Breast epithelium (tissue), 4 donors: Measurements from ENCODE around the gene TIAM1. TPM values are rescaled to one million over a fixed set of nuclear protein-coding genes. Genes with fewer than 3 reads are reported as not detected.

Source experiments
- DNase-seq, 2 donors: peaks; one replicate each; pipeline ENCODE4 v3.0.0-alpha.2; 2019; ENCODE audit warnings: low spot score in 2 of 2
- H3K27ac ChIP-seq, 2 donors: fragments of 200-600 bp; sonication (generic) in 1 of 2; one replicate each; pipeline ENCODE4 v1.5.1; 2016 to 2019; ENCODE audit warnings: mild to moderate bottlenecking in 1 of 2
- H3K27me3 ChIP-seq, 2 donors: fragments of 200-600 bp; sonication (generic) in 1 of 2; one replicate each; pipeline versions ENCODE4 v1.5.1 to v1.6.0; 2017 to 2019; ENCODE audit warnings: control low read depth in 1 of 2, mild to moderate bottlenecking in 1 of 2
- H3K36me3 ChIP-seq: fragments of 200-600 bp; one replicate; pipeline ENCODE4 v1.5.1; 2019
- H3K4me1 ChIP-seq, 2 donors: fragments of 200-600 bp; sonication (generic); one replicate each; pipeline ENCODE4 v1.5.1; 2016 to 2019; ENCODE audit warnings: control low read depth in 1 of 2
- H3K4me3 ChIP-seq, 3 donors: fragments of 200-600 bp; sonication (generic); 1 replicate in 2 of 3; 2 replicates in 1 of 3; pipeline ENCODE4 v1.5.1; 2016 to 2019; ENCODE audit warnings: mild to moderate bottlenecking in 3 of 3, moderate library complexity in 2 of 3
- H3K9me3 ChIP-seq, 2 donors: fragments of 200-600 bp; sonication (generic) in 1 of 2; one replicate each; pipeline ENCODE4 v1.5.1; 2016 to 2019; ENCODE audit warnings: control low read depth in 1 of 2
- POLR2A ChIP-seq: fragments of 450-650 bp; IDR thresholded peaks from one replicate; pipeline ENCODE4 v1.6.1; 2016; ENCODE audit warnings: antibody characterized with exemption, mild to moderate bottlenecking, moderate library complexity
- POLR2AphosphoS5 ChIP-seq, 3 donors: sonication (generic); formaldehyde crosslinking; IDR thresholded peaks; one replicate each; pipeline ENCODE4 v1.6.1; 2017; ENCODE audit warnings: antibody characterized with exemption in 3 of 3
- intact Hi-C: fragments of 100-400 bp; cut with DNase I; formaldehyde crosslinking; loops from one replicate; pipeline ENCODE4 v1.15.1; 2023; ENCODE audit warnings: low total_unique reads
- total RNA-seq, 3 donors: library from RNA; depleted of rRNA; stranded (reverse); fragments of >200 nt; gene quantifications; one replicate each; pipeline ENCODE4 v1.1.0, GENCODE V29; 2016
- TF ChIP-seq, protein P1 (sequence below), 3 donors: fragments of 450-650 bp; IDR thresholded peaks; one replicate each; pipeline ENCODE4 v1.5.1; 2016 to 2017; ENCODE audit warnings: antibody characterized with exemption in 3 of 3, mild to moderate bottlenecking in 3 of 3, moderate library complexity in 3 of 3

The TIAM1 gene
- total RNA-seq, 3 donors from 2014 or later: 10.6 to 17.7 (median 11.8) TPM

DNA sequence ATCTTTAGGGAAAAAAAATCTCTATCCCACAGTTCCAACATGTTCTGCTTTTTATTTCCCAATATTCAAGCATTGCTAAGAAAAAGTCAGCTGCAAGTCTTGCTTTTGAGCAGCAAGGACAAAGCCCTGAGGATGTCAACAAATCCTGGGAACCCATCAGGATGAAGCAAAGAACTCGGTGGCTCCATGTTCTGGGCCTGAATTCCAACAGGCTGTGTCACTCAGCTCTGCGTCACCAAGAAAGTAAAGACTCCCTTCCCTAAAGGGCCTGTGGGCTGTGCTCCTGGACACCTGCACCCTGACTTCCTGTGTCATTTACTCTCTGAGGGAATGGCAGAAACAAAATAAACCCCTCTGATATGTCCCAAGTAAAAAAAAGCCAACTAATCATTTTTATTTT, 95.5 kb downstream of the TIAM1 start:
- intact Hi-C loops: no loop called here
- Histone ChIP-seq H3K9me3 (peaks cover 8 to 9% of the 10 kb centered on the region in 2 donors), H3K4me1 (no peaks in the 10 kb centered on the region)

DNA sequence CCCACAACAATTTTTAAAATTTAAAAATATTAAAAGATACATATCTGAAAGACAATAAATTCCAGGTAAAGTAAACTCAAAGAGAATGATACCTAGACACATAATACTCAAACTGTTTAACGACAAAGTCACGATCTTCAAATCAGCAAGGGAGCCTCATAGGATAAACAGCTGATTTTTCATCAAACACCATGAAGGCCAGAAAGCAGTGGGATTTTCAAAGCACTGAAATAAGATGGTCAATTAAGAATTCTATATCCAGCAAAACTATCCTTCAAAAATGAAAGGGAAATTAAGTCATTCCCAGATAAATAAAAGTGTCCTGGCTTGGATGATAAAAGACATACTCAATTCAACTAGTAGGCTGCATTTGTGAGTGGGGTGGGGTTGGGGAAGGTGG, 100.5 kb downstream of the TIAM1 start:
- no peak for TF ChIP-seq POLR2A
- no peak for TF ChIP-seq POLR2AphosphoS5 (IDR thresholded peaks at IDR 0.05)
- TF ChIP-seq, protein P1, sequence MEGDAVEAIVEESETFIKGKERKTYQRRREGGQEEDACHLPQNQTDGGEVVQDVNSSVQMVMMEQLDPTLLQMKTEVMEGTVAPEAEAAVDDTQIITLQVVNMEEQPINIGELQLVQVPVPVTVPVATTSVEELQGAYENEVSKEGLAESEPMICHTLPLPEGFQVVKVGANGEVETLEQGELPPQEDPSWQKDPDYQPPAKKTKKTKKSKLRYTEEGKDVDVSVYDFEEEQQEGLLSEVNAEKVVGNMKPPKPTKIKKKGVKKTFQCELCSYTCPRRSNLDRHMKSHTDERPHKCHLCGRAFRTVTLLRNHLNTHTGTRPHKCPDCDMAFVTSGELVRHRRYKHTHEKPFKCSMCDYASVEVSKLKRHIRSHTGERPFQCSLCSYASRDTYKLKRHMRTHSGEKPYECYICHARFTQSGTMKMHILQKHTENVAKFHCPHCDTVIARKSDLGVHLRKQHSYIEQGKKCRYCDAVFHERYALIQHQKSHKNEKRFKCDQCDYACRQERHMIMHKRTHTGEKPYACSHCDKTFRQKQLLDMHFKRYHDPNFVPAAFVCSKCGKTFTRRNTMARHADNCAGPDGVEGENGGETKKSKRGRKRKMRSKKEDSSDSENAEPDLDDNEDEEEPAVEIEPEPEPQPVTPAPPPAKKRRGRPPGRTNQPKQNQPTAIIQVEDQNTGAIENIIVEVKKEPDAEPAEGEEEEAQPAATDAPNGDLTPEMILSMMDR (IDR thresholded peaks at IDR 0.05): no peak
- no peak for DNase-seq
- H3K27ac ChIP-seq: no peak overlapping the region
- no peak overlapping the region for H3K4me3 ChIP-seq
- no peaks in the 10 kb centered on the region for H3K4me1 ChIP-seq
- intact Hi-C loops: no loop called here
- H3K36me3 ChIP-seq: no peaks in the 10 kb centered on the region
- peaks cover 22 to 27% of the 10 kb centered on the region in 2 donors for H3K9me3 ChIP-seq
- H3K27me3 ChIP-seq: no peaks in the 10 kb centered on the region

More for the DNA sequence above, 95.5 kb downstream of the TIAM1 start:
- H3K36me3 ChIP-seq: no peaks in the 10 kb centered on the region
- no peak for TF ChIP-seq POLR2A
- TF ChIP-seq POLR2AphosphoS5 (IDR thresholded peaks at IDR 0.05): no peak
- TF ChIP-seq, protein P1 (IDR thresholded peaks at IDR 0.05): no peak
- H3K4me3 ChIP-seq: no peak overlapping the region
- H3K27me3 ChIP-seq: no peaks in the 10 kb centered on the region
- DNase-seq: no peak
- no peak overlapping the region for H3K27ac ChIP-seq

DNA sequence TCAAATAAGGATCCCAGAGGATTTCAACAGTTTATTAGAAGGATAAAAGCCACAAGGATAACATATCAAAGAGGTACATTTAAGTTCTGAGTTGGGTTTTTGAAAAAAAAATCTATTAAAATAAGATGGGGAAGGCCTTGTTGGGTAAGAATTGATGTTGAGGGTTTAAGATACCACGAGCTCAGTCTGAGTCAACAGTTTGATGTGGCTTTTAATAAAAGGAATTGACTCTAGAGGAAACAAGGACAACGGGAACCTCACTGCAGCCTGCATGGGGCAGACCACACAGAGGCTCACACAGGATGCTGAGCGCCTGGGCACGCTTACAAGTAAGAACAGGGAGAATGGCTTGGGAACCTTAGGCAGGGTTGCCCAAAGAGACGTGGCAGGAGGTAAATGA, 107.5 kb downstream of the TIAM1 start:
- TF ChIP-seq, protein P1 (IDR thresholded peaks at IDR 0.05): no peak
- no peak for TF ChIP-seq POLR2AphosphoS5 (IDR thresholded peaks at IDR 0.05)
- TF ChIP-seq POLR2A: no peak
- no peaks in the 10 kb centered on the region for H3K27me3 ChIP-seq
- intact Hi-C loops: no loop called here
- H3K4me1 ChIP-seq: no peaks in the 10 kb centered on the region
- H3K27ac ChIP-seq: no peak overlapping the region
- no peak for DNase-seq
- H3K36me3 ChIP-seq: no peaks in the 10 kb centered on the region
- no peak overlapping the region for H3K4me3 ChIP-seq
- H3K9me3 ChIP-seq: peaks cover 15 to 17% of the 10 kb centered on the region in 2 donors

DNA sequence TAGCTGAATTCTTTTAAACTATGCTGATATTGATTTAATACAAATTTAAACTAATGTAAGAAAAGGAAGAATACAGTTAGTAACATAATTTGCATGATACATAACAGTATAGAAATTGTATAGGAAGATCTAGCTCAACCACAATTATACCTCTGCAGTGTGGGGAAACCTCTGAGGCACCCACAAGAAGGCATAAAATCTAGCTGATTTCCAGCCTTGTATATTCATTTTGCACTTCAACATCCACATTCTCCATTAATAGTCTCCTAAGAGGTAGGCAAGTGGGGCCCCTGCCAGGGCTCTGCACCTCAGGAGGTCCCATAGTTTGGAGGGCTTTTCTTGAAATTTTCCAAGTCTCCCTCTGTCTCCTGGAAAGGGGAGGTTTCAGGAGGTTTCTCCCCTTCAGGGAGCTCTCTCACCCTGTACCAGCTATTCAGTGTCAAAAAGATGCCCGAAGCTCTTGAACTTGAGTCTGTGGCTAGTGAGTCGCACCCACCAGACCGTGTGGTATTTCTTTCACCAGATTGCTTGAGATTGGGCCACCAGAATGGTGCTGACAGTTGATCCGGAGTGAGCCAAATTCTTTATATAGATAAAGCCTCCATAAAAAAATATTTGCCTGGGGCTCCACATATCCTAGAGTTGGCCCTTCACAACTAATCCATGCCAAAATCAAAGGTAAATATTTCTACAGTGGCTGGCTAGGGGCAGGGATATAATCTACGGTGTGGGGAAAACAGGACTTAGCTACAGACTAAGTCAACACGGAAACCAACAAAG, 108.2 kb downstream of the TIAM1 start:
- Histone ChIP-seq H3K27me3 (no peaks in the 10 kb centered on the region), H3K36me3 (no peaks in the 10 kb centered on the region), H3K4me1 (no peaks in the 10 kb centered on the region), H3K27ac (no peak overlapping the region), H3K4me3 (no peak overlapping the region), H3K9me3 (peaks cover 11 to 14% of the 10 kb centered on the region in 2 donors)
- intact Hi-C loops: no loop called here
- no peak for DNase-seq
- TF ChIP-seq POLR2A: no peak
- TF ChIP-seq, protein P1 (IDR thresholded peaks at IDR 0.05): no peak

DNA sequence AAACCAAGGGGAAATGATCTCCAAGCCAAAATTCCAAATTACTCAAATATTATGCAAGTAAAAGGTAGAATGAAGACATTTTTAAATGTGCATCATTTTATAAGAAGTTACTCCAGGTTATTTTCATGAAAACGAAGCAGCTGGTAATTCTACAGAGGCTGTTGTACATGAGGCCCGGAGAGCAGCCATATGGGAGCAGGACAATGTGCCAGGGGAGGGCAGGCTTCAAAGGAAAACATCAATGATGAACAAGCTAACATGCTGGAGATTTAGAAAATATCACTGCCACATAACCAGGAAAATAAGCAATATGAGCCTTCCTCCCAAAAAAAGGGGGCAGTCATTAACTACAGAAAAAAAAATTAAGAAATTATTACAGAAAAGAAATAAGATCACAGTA, 109.1 kb downstream of the TIAM1 start:
- intact Hi-C loops: no loop called here

More for the DNA sequence above, 109.1 kb downstream of the TIAM1 start:
- Histone ChIP-seq H3K4me3 (no peak overlapping the region), H3K4me1 (no peaks in the 10 kb centered on the region), H3K27ac (no peak overlapping the region), H3K36me3 (no peaks in the 10 kb centered on the region), H3K9me3 (peaks cover 2 to 4% of the 10 kb centered on the region in 2 donors), H3K27me3 (no peaks in the 10 kb centered on the region)
- TF ChIP-seq POLR2A (no peak), POLR2AphosphoS5 (IDR thresholded peaks at IDR 0.05) (no peak)
- TF ChIP-seq, protein P1 (IDR thresholded peaks at IDR 0.05): no peak
- DNase-seq: no peak
